Measurements from ENCODE around the gene ARHGAP24.
"Not testable (repeated sequence)": the region's sequence is repeated elsewhere in the genome, so short reads cannot be mapped to it uniquely, and the experiment has no call there.

The ARHGAP24 gene

GRCh38 chr4:85909851-85910250 lies 434.9 kb downstream of the ARHGAP24 start:
- Histone ChIP-seq H3K4me3 (ENCODE audit: low read depth in 1 of 2, low read length in 2 of 2) (no peak overlapping the region), H3K9me3 (ENCODE audit: control insufficient read depth in 1 of 2, low read length in 2 of 2) (no peaks in the 10 kb centered on the region), H3K9ac (ENCODE audit: low read depth in 1 of 2, low read length in 2 of 2) (no peak overlapping the region), H3K4me1 (ENCODE audit: control insufficient read depth in 1 of 2, insufficient read depth in 2 of 2, low read length in 2 of 2) (peaks cover 11 to 29% of the 10 kb centered on the region in 2 donors), H3K27me3 (ENCODE audit: control insufficient read depth in 1 of 2, insufficient read depth in 2 of 2, low read length in 2 of 2) (no peaks in the 10 kb centered on the region), H3K36me3 (ENCODE audit: control insufficient read depth in 1 of 2, insufficient read depth in 2 of 2, low read length in 2 of 2) (no peaks in the 10 kb centered on the region), H3K27ac (ENCODE audit: low read depth, low read length) (no peak overlapping the region)

- no peaks in the 10 kb centered on the region for H3K27me3 ChIP-seq (ENCODE audit: control insufficient read depth in 1 of 2, insufficient read depth in 2 of 2, low read length in 2 of 2)
- no peak overlapping the region for H3K27ac ChIP-seq (ENCODE audit: low read depth, low read length)
- H3K4me3 ChIP-seq (ENCODE audit: low read depth in 1 of 2, low read length in 2 of 2), result no peak overlapping the region
- H3K9ac ChIP-seq (ENCODE audit: low read depth in 1 of 2, low read length in 2 of 2), result no peak overlapping the region
- H3K36me3 ChIP-seq (ENCODE audit: control insufficient read depth in 1 of 2, insufficient read depth in 2 of 2, low read length in 2 of 2), result no peaks in the 10 kb centered on the region
- H3K9me3 ChIP-seq (ENCODE audit: control insufficient read depth in 1 of 2, low read length in 2 of 2), result no peaks in the 10 kb centered on the region
- peaks cover 8 to 25% of the 10 kb centered on the region in 2 donors for H3K4me1 ChIP-seq (ENCODE audit: control insufficient read depth in 1 of 2, insufficient read depth in 2 of 2, low read length in 2 of 2)
Measured at GRCh38 chr4:85910985-85911384, 436.0 kb downstream of the ARHGAP24 start.

GRCh38 chr4:85913931-85914694 lies 439.2 kb downstream of the ARHGAP24 start:
- Histone ChIP-seq H3K36me3 (ENCODE audit: control insufficient read depth in 1 of 2, insufficient read depth in 2 of 2, low read length in 2 of 2) (no peaks in the 10 kb centered on the region), H3K9ac (ENCODE audit: low read depth in 1 of 2, low read length in 2 of 2) (no peak overlapping the region), H3K4me1 (ENCODE audit: control insufficient read depth in 1 of 2, insufficient read depth in 2 of 2, low read length in 2 of 2) (peaks cover 7 to 24% of the 10 kb centered on the region in 2 donors), H3K27ac (ENCODE audit: low read depth, low read length) (no peak overlapping the region), H3K4me3 (ENCODE audit: low read depth in 1 of 2, low read length in 2 of 2) (no peak overlapping the region), H3K9me3 (ENCODE audit: control insufficient read depth in 1 of 2, low read length in 2 of 2) (no peaks in the 10 kb centered on the region), H3K27me3 (ENCODE audit: control insufficient read depth in 1 of 2, insufficient read depth in 2 of 2, low read length in 2 of 2) (no peaks in the 10 kb centered on the region)

GRCh38 chr4:85915570-85915969 lies 440.6 kb downstream of the ARHGAP24 start:
- H3K36me3 ChIP-seq (ENCODE audit: control insufficient read depth in 1 of 2, insufficient read depth in 2 of 2, low read length in 2 of 2); H3K9ac ChIP-seq (ENCODE audit: low read depth in 1 of 2, low read length in 2 of 2); H3K27ac ChIP-seq (ENCODE audit: low read depth, low read length); H3K9me3 ChIP-seq (ENCODE audit: control insufficient read depth in 1 of 2, low read length in 2 of 2); H3K4me3 ChIP-seq (ENCODE audit: low read depth in 1 of 2, low read length in 2 of 2); H3K27me3 ChIP-seq (ENCODE audit: control insufficient read depth in 1 of 2, insufficient read depth in 2 of 2, low read length in 2 of 2): not testable (repeated sequence)
- H3K4me1 ChIP-seq (ENCODE audit: control insufficient read depth in 1 of 2, insufficient read depth in 2 of 2, low read length in 2 of 2), result peaks cover 7 to 25% of the 10 kb centered on the region in 2 donors

- Histone ChIP-seq H3K9me3 (ENCODE audit: control insufficient read depth in 1 of 2, low read length in 2 of 2) (no peaks in the 10 kb centered on the region), H3K4me3 (ENCODE audit: low read depth in 1 of 2, low read length in 2 of 2) (no peak overlapping the region), H3K4me1 (ENCODE audit: control insufficient read depth in 1 of 2, insufficient read depth in 2 of 2, low read length in 2 of 2) (peaks cover under 1 to 11% of the 10 kb centered on the region in 2 donors), H3K9ac (ENCODE audit: low read depth in 1 of 2, low read length in 2 of 2) (no peak overlapping the region), H3K27ac (ENCODE audit: low read depth, low read length) (no peak overlapping the region), H3K27me3 (ENCODE audit: control insufficient read depth in 1 of 2, insufficient read depth in 2 of 2, low read length in 2 of 2) (no peaks in the 10 kb centered on the region), H3K36me3 (ENCODE audit: control insufficient read depth in 1 of 2, insufficient read depth in 2 of 2, low read length in 2 of 2) (no peaks in the 10 kb centered on the region)
Measured at GRCh38 chr4:85919200-85919887, 444.4 kb downstream of the ARHGAP24 start.

- Histone ChIP-seq H3K27me3 (ENCODE audit: control insufficient read depth in 1 of 2, insufficient read depth in 2 of 2, low read length in 2 of 2) (no peaks in the 10 kb centered on the region), H3K36me3 (ENCODE audit: control insufficient read depth in 1 of 2, insufficient read depth in 2 of 2, low read length in 2 of 2) (no peaks in the 10 kb centered on the region), H3K9ac (ENCODE audit: low read depth in 1 of 2, low read length in 2 of 2) (no peak overlapping the region), H3K4me3 (ENCODE audit: low read depth in 1 of 2, low read length in 2 of 2) (no peak overlapping the region), H3K27ac (ENCODE audit: low read depth, low read length) (no peak overlapping the region), H3K9me3 (ENCODE audit: control insufficient read depth in 1 of 2, low read length in 2 of 2) (no peaks in the 10 kb centered on the region), H3K4me1 (ENCODE audit: control insufficient read depth in 1 of 2, insufficient read depth in 2 of 2, low read length in 2 of 2) (peaks cover 11 to 16% of the 10 kb centered on the region in 2 donors)
Measured at GRCh38 chr4:85925071-85925470, 450.1 kb downstream of the ARHGAP24 start.

- H3K4me1 ChIP-seq (ENCODE audit: control insufficient read depth in 1 of 2, insufficient read depth in 2 of 2, low read length in 2 of 2), result peaks cover 30 to 31% of the 10 kb centered on the region in 2 donors
- peak overlapping the region in 1 of 2 donors; percentile 41 for H3K9ac ChIP-seq (ENCODE audit: low read depth in 1 of 2, low read length in 2 of 2)
- peak overlapping the region; percentile 60 to 69 for H3K4me3 ChIP-seq (ENCODE audit: low read depth in 1 of 2, low read length in 2 of 2)
- H3K27ac ChIP-seq (ENCODE audit: low read depth, low read length), result peak overlapping the region; percentile 36
- H3K9me3 ChIP-seq (ENCODE audit: control insufficient read depth in 1 of 2, low read length in 2 of 2), result no peaks in the 10 kb centered on the region
- no peaks in the 10 kb centered on the region for H3K36me3 ChIP-seq (ENCODE audit: control insufficient read depth in 1 of 2, insufficient read depth in 2 of 2, low read length in 2 of 2)
- no peaks in the 10 kb centered on the region for H3K27me3 ChIP-seq (ENCODE audit: control insufficient read depth in 1 of 2, insufficient read depth in 2 of 2, low read length in 2 of 2)
Measured at GRCh38 chr4:85928775-85929591, 454.0 kb downstream of the ARHGAP24 start.

GRCh38 chr4:85929961-85930665 lies 455.2 kb downstream of the ARHGAP24 start:
- H3K27ac ChIP-seq (ENCODE audit: low read depth, low read length), result peak overlapping the region; percentile 39
- H3K27me3 ChIP-seq (ENCODE audit: control insufficient read depth in 1 of 2, insufficient read depth in 2 of 2, low read length in 2 of 2), result no peaks in the 10 kb centered on the region
- peak overlapping the region; percentile 60 to 69 for H3K4me3 ChIP-seq (ENCODE audit: low read depth in 1 of 2, low read length in 2 of 2)
- peak overlapping the region; percentile 41 to 66 for H3K9ac ChIP-seq (ENCODE audit: low read depth in 1 of 2, low read length in 2 of 2)
- no peaks in the 10 kb centered on the region for H3K9me3 ChIP-seq (ENCODE audit: control insufficient read depth in 1 of 2, low read length in 2 of 2)
- peaks cover 30 to 33% of the 10 kb centered on the region in 2 donors for H3K4me1 ChIP-seq (ENCODE audit: control insufficient read depth in 1 of 2, insufficient read depth in 2 of 2, low read length in 2 of 2)
- no peaks in the 10 kb centered on the region for H3K36me3 ChIP-seq (ENCODE audit: control insufficient read depth in 1 of 2, insufficient read depth in 2 of 2, low read length in 2 of 2)

GRCh38 chr4:85932500-85933290 lies 457.7 kb downstream of the ARHGAP24 start:
- H3K4me1 ChIP-seq (ENCODE audit: control insufficient read depth in 1 of 2, insufficient read depth in 2 of 2, low read length in 2 of 2), result peaks cover 30 to 36% of the 10 kb centered on the region in 2 donors
- H3K27me3 ChIP-seq (ENCODE audit: control insufficient read depth in 1 of 2, insufficient read depth in 2 of 2, low read length in 2 of 2), result no peaks in the 10 kb centered on the region
- H3K4me3 ChIP-seq (ENCODE audit: low read depth in 1 of 2, low read length in 2 of 2), result peak overlapping the region; percentile 47 to 68
- H3K9ac ChIP-seq (ENCODE audit: low read depth in 1 of 2, low read length in 2 of 2), result peak overlapping the region in 1 of 2 donors; percentile 14
- no peaks in the 10 kb centered on the region for H3K36me3 ChIP-seq (ENCODE audit: control insufficient read depth in 1 of 2, insufficient read depth in 2 of 2, low read length in 2 of 2)
- no peak overlapping the region for H3K27ac ChIP-seq (ENCODE audit: low read depth, low read length)
- no peaks in the 10 kb centered on the region for H3K9me3 ChIP-seq (ENCODE audit: control insufficient read depth in 1 of 2, low read length in 2 of 2)

Data from duodenal mucosa (tissue), 2 donors.